Testis (tissue), 3 donors: Measurements from ENCODE around the gene HELZ. TPM values are rescaled to one million over a fixed set of nuclear protein-coding genes. Genes with fewer than 3 reads are reported as not detected.

Source experiments
- DNase-seq: peaks from one replicate; pipeline ENCODE4 v3.0.0-alpha.2; 2019
- H3K27ac ChIP-seq, 2 donors: fragments of 200-600 bp; sonication (generic); one replicate each; pipeline ENCODE4 v1.5.1; 2019
- H3K27me3 ChIP-seq: fragments of 200-600 bp; sonication (generic); one replicate; pipeline ENCODE4 v1.5.1; 2019
- H3K36me3 ChIP-seq: fragments of 200-600 bp; sonication (generic); one replicate; pipeline ENCODE4 v1.5.1; 2017; ENCODE audit warnings: low read depth; ENCODE audit errors: missing control alignments
- H3K4me1 ChIP-seq: fragments of 200-600 bp; sonication (generic); one replicate; pipeline ENCODE4 v1.5.1; 2019
- H3K4me3 ChIP-seq, 2 donors: fragments of 200-600 bp; sonication (generic); one replicate each; pipeline ENCODE4 v1.5.1; 2017 to 2019
- H3K9me3 ChIP-seq: fragments of 200-600 bp; sonication (generic); one replicate; pipeline ENCODE4 v1.5.1; 2017
- CTCF ChIP-seq, 3 experiments: fragments of 450-650 bp in 2 of 3; fragments of 200-600 bp in 1 of 3; sonication (generic) in 1 of 3; IDR thresholded peaks; one replicate each; pipeline ENCODE4 v1.5.1; 2016 to 2019; ENCODE audit warnings: antibody characterized with exemption in 3 of 3, mild to moderate bottlenecking in 2 of 3, moderate library complexity in 1 of 3
- POLR2A ChIP-seq: fragments of 450-650 bp; IDR thresholded peaks from one replicate; pipeline ENCODE4 v1.6.1; 2017; ENCODE audit warnings: antibody characterized with exemption, mild to moderate bottlenecking, moderate library complexity
- WGBS, 2 donors: methylation state at CpG; one replicate each; pipeline ENCODE4 v1.1.5; 2018; 5-methylcytosine and 5-hydroxymethylcytosine counted together
- intact Hi-C: fragments of 100-400 bp; cut with DNase I; formaldehyde crosslinking; loops from one replicate; pipeline ENCODE4 v1.15.1; 2023; ENCODE audit warnings: low total_unique reads
- polyA plus RNA-seq: library from polyadenylated mRNA; stranded (reverse); fragments of 350-450 nt; fragmentation: Illumina TruSeq; extraction: RNeasy Lipid Tissue Mini Kit (QIAGEN cat#74804); gene quantifications from one replicate; pipeline ENCODE4 v1.2.3, GENCODE V29; 2014; ENCODE audit warnings: low read depth, low replicate concordance; ENCODE audit not compliant: insufficient read depth
- total RNA-seq, 2 donors: library from RNA; depleted of rRNA; stranded (reverse); fragments of >200 nt; gene quantifications; one replicate each; pipeline ENCODE4 v1.2.3, GENCODE V29; 2016

The HELZ gene
- total and polyA plus RNA-seq, 3 donors from 2014 or later = 26.2 to 154 (median 142) TPM

DNA sequence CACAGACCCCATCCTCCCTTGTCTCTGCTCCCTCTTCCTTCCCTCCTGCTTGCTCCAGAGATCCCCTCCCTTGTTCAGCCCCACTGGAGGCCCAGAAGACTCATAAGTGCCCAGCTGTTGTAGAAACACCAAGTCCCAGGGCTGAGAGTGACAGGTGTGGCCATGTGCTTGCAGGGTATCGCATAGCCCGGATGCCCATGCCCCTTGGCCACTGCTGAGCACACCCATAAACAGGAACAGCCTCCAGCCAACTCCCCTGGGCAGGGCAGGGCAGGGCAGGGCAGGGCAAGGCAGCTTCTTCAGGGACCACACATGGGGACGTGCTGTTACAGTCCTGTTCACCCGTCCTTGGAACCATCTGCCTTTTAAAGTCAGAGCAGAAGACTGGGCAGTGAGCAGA lies 198.6 kb downstream of the HELZ start:
- Histone ChIP-seq H3K27ac (no peak overlapping the region), H3K4me3 (no peak overlapping the region), H3K9me3 (no peaks in the 10 kb centered on the region), H3K27me3 (no peaks in the 10 kb centered on the region), H3K36me3 (no peaks in the 10 kb centered on the region), H3K4me1 (no peaks in the 10 kb centered on the region)
- no peak for TF ChIP-seq POLR2A
- intact Hi-C loops = no loop called here
- 71 to 84% methylated on average over 4 of the region's 4 CpGs for WGBS, 2 donors
- no peak for DNase-seq

DNA sequence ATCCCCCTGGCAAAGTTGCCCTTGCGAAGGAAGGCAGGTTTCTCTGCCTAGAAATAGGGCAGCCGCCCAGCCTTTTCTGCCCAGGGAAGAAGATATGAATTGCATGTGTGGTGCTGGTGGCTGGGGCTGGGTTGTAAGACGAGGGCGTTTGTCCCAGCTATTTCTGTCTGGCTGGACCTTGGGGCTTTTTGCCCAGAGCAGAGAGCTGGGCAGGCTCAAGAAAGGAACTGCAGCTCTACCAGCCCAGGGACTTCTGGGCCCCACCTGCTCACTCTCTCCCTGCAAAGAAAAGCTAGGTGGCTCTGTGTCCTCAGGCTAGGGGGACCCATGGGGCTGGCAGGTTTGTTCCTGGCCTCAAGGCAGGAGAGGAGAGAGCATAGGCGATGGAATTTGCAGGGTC lies 200.1 kb downstream of the HELZ start:
- Histone ChIP-seq H3K36me3 (no peaks in the 10 kb centered on the region), H3K27me3 (no peaks in the 10 kb centered on the region), H3K9me3 (no peaks in the 10 kb centered on the region), H3K27ac (no peak overlapping the region), H3K4me3 (no peak overlapping the region), H3K4me1 (no peaks in the 10 kb centered on the region)
- DNase-seq = no peak
- TF ChIP-seq CTCF (IDR thresholded peaks at IDR 0.05) = no peak
- WGBS, 2 donors = 68 to 79% methylated on average over 5 of the region's 5 CpGs
- intact Hi-C loops = no loop called here

DNA sequence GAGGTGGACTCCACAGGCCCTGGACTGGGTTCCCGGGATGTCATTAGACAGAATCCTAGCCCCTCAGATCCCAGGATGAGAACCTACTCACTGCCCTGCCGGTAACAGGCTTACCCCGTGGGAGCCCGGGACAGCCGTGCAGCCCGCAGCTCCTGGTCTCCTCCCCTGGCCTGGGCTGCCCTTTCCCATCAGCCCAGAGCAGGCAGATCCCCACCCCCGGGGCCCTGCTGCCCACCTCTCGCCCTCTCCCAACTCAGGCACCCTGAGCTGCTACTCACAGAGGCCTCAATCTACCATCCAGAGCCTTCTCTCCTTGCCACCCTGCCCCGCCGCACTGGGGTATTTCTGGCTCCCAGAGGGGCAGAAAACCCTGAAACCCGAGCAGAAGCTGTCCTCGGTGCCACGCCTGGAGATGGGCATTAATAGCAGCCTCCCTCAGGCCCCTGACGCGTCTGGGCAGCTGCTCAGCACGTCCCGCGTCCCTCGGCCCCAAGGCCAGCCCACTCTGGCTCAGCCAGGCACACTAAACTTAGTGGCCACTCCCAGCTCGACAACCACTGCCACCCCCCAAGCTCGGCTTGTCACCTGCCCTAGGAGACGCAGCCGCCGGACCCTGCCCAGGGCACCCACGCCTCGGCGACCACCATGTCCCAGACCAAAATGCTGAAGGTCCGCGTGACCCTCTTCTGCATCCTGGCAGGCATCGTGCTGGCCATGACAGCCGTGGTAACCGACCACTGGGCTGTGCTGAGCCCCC lies 200.8 kb downstream of the HELZ start, which contains the start of gene CACNG1:
Gene CACNG1, plus strand, starts transcription at position 539 of the 757 bp plus-strand sequence. Its CDS starts 107 bp downstream, at position 646.
- 83 to 85% methylated on average over 18 to 32 of the region's 32 CpGs for WGBS, 2 donors
- no peak within 1 kb of the TSS for H3K4me3 ChIP-seq
- no peaks in the 10 kb centered on the region for H3K36me3 ChIP-seq
- DNase-seq = no peak
- H3K4me1 ChIP-seq = no peaks in the 10 kb centered on the region
- TF ChIP-seq POLR2A = no peak
- no peak for TF ChIP-seq CTCF (IDR thresholded peaks at IDR 0.05)
- no peaks in the 10 kb centered on the region for H3K27me3 ChIP-seq
- intact Hi-C loops = no loop called here
- no peak within 1 kb of the TSS for H3K27ac ChIP-seq
- H3K9me3 ChIP-seq = no peaks in the 10 kb centered on the region

DNA sequence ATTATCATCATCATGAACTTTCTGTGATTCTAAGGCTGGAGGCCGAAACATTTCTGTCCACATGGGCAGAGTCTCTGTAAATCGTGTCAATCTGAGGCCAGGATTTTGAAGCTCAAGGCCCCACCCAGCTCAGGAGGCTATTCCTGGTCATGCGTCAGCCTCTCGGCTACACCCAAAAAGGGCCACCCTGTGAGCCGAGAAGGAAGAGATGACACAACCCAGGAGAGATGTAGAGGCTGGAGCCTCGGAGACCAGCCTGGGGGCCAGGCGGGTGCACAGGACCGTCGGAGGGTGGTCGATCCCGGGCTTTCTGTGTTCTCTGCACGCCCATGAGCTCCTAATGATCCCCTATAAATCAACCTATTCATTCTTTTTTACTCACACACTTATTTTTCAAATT lies 201.7 kb downstream of the HELZ start:
- Histone ChIP-seq H3K27ac (no peak overlapping the region), H3K4me3 (no peak overlapping the region), H3K36me3 (no peaks in the 10 kb centered on the region), H3K4me1 (no peaks in the 10 kb centered on the region), H3K9me3 (no peaks in the 10 kb centered on the region), H3K27me3 (no peaks in the 10 kb centered on the region)
- intact Hi-C loops = no loop called here
- WGBS, 2 donors = 86 to 94% methylated on average over 12 of the region's 12 CpGs
- DNase-seq = no peak
- TF ChIP-seq POLR2A (no peak), CTCF (IDR thresholded peaks at IDR 0.05) (no peak)

DNA sequence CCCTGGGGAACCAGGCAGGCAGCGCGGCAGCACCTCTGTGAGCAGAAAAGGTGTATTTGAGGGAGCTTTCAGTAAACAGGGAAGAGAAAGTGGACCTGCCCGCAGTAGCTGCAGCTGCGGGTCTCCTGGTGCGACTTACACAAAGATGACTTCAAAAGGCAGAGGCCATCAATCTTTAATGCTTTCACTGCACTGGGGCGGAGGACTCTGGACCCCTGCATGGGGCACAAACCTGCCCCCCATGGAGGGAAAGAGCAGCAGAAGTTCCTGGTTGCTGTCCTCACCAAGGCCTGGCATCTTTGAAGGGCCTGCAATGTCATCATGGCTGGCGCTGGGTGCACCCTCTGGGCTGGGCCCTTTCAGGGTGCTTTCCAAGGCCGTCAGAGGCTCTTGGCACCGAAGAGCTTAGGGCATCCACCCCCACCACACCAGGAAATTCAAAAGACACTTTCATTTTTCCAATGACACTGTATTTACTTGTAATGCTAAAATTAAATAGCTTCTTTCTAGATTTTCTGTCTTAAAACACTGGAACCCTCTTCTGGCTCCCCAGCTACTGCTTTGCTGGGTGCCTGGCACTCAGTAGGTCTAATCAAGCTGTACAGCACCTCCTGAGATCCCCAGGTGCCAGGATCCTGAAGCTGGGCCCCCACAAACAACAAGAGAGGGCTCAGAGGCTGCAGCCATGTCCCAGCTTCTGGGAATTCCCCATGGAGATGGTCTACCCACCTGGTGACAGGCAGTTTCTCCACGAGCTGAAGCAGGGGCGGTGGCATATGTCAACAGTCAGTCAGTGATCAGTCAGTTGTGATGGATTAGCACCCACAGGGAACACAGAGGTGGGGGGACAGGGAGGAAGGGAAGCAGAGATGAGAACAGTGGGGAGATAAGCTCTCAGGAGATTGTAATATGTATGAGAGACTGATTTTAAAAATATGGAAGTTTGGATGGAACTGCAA lies 202.8 kb downstream of the HELZ start:
- Histone ChIP-seq H3K9me3 (no peaks in the 10 kb centered on the region), H3K4me1 (no peaks in the 10 kb centered on the region), H3K36me3 (no peaks in the 10 kb centered on the region), H3K4me3 (no peak overlapping the region), H3K27ac (no peak overlapping the region), H3K27me3 (no peaks in the 10 kb centered on the region)
- WGBS, 2 donors = 66 to 73% methylated on average over 11 of the region's 11 CpGs
- no peak for TF ChIP-seq CTCF (IDR thresholded peaks at IDR 0.05)
- no peak for TF ChIP-seq POLR2A
- intact Hi-C loops = no loop called here
- no peak for DNase-seq
